Measurements from ENCODE around the gene RAPGEF3.
A peak's percentile ranks its signal among the peaks of the same experiment; 100 is the strongest.

The RAPGEF3 gene

DNA sequence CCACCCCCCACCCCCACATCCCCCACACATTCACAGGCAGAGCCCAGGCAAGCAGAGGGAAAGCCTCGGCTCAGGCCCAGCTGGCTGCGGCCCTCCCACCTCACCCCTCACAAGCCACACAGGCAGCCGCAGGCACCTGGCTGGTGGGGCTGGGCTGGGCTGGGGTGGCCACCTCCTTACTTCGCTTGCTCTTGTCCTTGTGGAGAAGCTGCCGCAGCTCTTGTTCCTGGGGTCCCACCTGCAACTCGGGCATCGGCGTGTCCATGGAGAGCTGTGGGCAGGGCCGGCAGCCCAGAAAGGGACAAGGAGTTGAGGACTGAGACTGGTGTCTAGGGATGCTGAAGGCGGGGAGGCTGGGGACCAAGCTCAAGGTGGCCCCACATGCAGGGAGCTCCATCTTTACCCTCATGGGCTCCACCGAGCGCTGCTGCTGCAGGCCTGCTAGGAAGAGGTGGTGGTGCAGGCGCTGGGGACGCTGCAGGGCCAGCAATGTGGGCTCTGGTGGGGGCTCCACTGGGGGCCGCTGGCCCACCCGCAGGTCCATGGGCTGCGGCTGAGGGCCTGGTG is 39.8 kb upstream of the RAPGEF3 start:
- TF ChIP-seq, protein P1, sequence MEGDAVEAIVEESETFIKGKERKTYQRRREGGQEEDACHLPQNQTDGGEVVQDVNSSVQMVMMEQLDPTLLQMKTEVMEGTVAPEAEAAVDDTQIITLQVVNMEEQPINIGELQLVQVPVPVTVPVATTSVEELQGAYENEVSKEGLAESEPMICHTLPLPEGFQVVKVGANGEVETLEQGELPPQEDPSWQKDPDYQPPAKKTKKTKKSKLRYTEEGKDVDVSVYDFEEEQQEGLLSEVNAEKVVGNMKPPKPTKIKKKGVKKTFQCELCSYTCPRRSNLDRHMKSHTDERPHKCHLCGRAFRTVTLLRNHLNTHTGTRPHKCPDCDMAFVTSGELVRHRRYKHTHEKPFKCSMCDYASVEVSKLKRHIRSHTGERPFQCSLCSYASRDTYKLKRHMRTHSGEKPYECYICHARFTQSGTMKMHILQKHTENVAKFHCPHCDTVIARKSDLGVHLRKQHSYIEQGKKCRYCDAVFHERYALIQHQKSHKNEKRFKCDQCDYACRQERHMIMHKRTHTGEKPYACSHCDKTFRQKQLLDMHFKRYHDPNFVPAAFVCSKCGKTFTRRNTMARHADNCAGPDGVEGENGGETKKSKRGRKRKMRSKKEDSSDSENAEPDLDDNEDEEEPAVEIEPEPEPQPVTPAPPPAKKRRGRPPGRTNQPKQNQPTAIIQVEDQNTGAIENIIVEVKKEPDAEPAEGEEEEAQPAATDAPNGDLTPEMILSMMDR (conservative IDR thresholded peaks at IDR 0.05; ENCODE audit: low read depth): no peak
- ChIA-PET CTCF (interaction anchor here (0.7 to 1.3 kb wide), 2 partner anchors 39 to 57 kb away, joined by 3 to 7 read pairs; no protein-coding TSS in a partner anchor), POLR2A (ENCODE audit: low non-redundant PET) (no interaction called here)
- peak overlapping the region; percentile 42 for H3K27ac ChIP-seq
- no peak for DNase-seq (ENCODE audit: low spot score)

- CTCF ChIA-PET: interaction anchor here (0.6 to 1.4 kb wide), 3 partner anchors 11 to 41 kb away, joined by 5 to 11 read pairs (median 6); no protein-coding TSS in a partner anchor
- TF ChIP-seq, protein P1 (conservative IDR thresholded peaks at IDR 0.05; ENCODE audit: low read depth): no peak
- H3K27ac ChIP-seq: peak overlapping the region; percentile 42; the same call in 1 of the 2 replicates
- DNase-seq (ENCODE audit: low spot score): no peak
- POLR2A ChIA-PET (ENCODE audit: low non-redundant PET): no interaction called here
These were observed 38.8 kb upstream of the RAPGEF3 start for GRCh38 chr12:47797441-47797840.

DNA sequence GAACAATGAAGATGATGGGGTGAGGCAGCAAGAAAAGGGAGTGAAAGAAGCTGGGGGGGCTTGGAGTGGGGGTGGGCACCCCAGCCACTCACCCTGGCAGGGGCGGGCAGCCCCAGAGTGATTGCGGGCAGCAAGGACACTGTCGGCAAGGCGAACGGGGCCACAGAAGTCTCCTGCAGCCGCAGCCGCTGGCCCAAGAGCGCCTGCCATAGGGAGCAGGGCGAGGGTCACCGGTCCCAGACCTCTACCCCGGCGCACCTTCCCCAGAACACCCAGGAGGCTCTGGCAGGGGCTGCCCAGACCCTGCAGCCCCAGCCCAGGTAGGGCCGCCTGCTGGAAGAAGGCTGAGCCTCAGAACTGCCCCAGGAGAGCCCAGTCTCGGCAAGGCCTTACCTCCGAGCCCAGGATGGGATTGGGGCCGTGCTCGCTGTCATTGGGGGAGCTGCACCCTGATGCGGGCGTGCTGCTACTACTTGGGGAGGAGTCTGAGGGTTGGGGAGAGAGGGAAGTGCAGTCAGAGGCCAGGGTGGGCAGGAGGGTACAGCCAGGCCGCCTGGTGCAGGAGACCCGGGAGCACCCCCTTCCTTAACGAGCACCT is 37.2 kb upstream of the RAPGEF3 start:
- H3K27ac ChIP-seq: peak overlapping the region; percentile 44
- no peak for DNase-seq (ENCODE audit: low spot score)
- TF ChIP-seq, protein P1 (conservative IDR thresholded peaks at IDR 0.05; ENCODE audit: low read depth): no peak
- CTCF ChIA-PET: interaction anchor here (0.6 kb wide), 2 partner anchors 15 to 36 kb away, joined by 3 read pairs; no protein-coding TSS in a partner anchor
- POLR2A ChIA-PET (ENCODE audit: low non-redundant PET): interaction anchor here (0.6 kb wide), 1 partner anchor 16 kb away, joined by 4 read pairs; no protein-coding TSS in a partner anchor

- TF ChIP-seq, protein P1 (conservative IDR thresholded peaks at IDR 0.05; ENCODE audit: low read depth): no peak
- ChIA-PET POLR2A (ENCODE audit: low non-redundant PET) (interaction anchor here (0.6 kb wide), 1 partner anchor 16 kb away, joined by 4 read pairs; no protein-coding TSS in a partner anchor), CTCF (interaction anchor here (0.6 to 0.7 kb wide), 2 partner anchors 35 to 768 kb away, joined by 3 read pairs; no protein-coding TSS in a partner anchor)
- DNase-seq (ENCODE audit: low spot score): no peak
- peak overlapping the region; percentile 44 for H3K27ac ChIP-seq
These were observed 36.6 kb upstream of the RAPGEF3 start for GRCh38 chr12:47795121-47795813.

GRCh38 chr12:47794679-47795078 is 36.0 kb upstream of the RAPGEF3 start:
- TF ChIP-seq, protein P1 (conservative IDR thresholded peaks at IDR 0.05; ENCODE audit: low read depth): no peak
- CTCF ChIA-PET: interaction anchor here (0.6 to 0.7 kb wide), 2 partner anchors 18 to 767 kb away, joined by 3 read pairs; no protein-coding TSS in a partner anchor
- DNase-seq (ENCODE audit: low spot score): no peak
- H3K27ac ChIP-seq: peak overlapping the region; percentile 44
- POLR2A ChIA-PET (ENCODE audit: low non-redundant PET): no interaction called here

- TF ChIP-seq, protein P1 (conservative IDR thresholded peaks at IDR 0.05; ENCODE audit: low read depth): no peak
- CTCF ChIA-PET: interaction anchor here (1.2 kb wide), 1 partner anchor 50 kb away, joined by 3 read pairs; no protein-coding TSS in a partner anchor
- POLR2A ChIA-PET (ENCODE audit: low non-redundant PET): interaction anchor here (0.5 kb wide), 1 partner anchor 10 kb away, joined by 4 read pairs; no protein-coding TSS in a partner anchor
- no peak for DNase-seq (ENCODE audit: low spot score)
- peak overlapping the region; percentile 44 for H3K27ac ChIP-seq
These were observed 34.5 kb upstream of the RAPGEF3 start for GRCh38 chr12:47793015-47793681.

Data from RWPE1 (cell line).